B cell (primary cell): ENCODE data around the gene CHEK1.
"Not testable (repeated sequence)": the region's sequence is repeated elsewhere in the genome, so short reads cannot be mapped to it uniquely, and the experiment has no call there.

Experiments
- EZH2 ChIP-seq: IDR thresholded peaks from 2 replicates; pipeline ENCODE4 v1.6.1; 2012; ENCODE audit warnings: borderline replicate concordance, low read depth, mild to moderate bottlenecking, moderate library complexity, low read length; ENCODE audit not compliant: insufficient read depth, poor library complexity, severe bottlenecking
- TF ChIP-seq, protein P1 (sequence below): fragments of 200-600 bp; IDR thresholded peaks from one replicate; pipeline ENCODE4 v1.8.0; 2022; ENCODE audit warnings: antibody characterized with exemption, mild to moderate bottlenecking

DNA sequence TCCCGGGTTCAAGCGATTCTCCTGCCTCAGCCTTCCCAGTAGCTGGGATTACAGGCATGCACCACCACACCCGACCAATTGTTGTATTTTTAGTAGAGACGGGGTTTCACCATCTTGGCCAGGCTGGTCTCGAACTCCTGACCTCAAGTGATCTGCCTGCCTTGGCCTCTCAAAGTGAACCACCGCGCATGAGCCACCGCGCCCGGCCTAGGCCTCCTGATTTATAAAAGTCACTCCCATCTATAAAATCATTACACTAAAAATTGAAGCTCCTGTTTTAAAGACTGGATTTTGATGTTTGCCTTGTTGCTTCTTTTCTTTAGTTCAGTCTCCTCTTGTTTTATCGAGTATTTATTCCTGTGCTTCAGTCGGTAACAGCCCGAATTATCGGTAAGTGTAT lies 47.8 kb upstream of the CHEK1 start:
- TF ChIP-seq, protein P1, sequence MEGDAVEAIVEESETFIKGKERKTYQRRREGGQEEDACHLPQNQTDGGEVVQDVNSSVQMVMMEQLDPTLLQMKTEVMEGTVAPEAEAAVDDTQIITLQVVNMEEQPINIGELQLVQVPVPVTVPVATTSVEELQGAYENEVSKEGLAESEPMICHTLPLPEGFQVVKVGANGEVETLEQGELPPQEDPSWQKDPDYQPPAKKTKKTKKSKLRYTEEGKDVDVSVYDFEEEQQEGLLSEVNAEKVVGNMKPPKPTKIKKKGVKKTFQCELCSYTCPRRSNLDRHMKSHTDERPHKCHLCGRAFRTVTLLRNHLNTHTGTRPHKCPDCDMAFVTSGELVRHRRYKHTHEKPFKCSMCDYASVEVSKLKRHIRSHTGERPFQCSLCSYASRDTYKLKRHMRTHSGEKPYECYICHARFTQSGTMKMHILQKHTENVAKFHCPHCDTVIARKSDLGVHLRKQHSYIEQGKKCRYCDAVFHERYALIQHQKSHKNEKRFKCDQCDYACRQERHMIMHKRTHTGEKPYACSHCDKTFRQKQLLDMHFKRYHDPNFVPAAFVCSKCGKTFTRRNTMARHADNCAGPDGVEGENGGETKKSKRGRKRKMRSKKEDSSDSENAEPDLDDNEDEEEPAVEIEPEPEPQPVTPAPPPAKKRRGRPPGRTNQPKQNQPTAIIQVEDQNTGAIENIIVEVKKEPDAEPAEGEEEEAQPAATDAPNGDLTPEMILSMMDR, result not testable (repeated sequence)
- TF ChIP-seq EZH2, result not testable (repeated sequence)
